OCI-LY3 (cell line): Measurements from ENCODE around the gene CADM2.

Experiments
- EZH2phosphoT487 ChIP-seq: fragments of 200-600 bp; shearing (Covaris generic); IDR thresholded peaks from 2 replicates; pipeline ENCODE4 v1.6.1; 2018; ENCODE audit warnings: antibody characterized with exemption, mixed run types, low read depth
- TF ChIP-seq, protein P1 (sequence below): fragments of 200-600, 300-600 bp; sonication (generic); IDR thresholded peaks from 2 replicates; pipeline ENCODE4 v1.5.1; 2014; ENCODE audit warnings: antibody characterized with exemption, low read length, low read depth

DNA sequence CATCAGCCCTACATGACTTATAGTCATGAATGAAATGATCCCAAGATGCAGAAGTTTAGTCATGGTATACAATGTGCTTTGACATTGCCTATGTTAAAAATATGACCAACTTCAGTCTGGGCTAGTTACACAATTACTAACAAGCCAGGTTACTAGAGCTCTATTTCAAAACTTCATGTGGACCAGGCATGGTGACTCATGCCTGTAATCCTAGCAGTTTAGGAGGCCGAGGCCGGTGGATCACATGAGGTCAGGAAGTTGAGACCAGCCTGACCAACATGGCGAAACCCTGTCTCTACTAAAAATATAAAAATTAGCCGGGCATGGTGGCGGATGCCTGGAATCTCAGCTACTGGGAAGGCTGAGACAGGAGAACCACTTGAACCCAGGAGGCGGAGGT is 613.0 kb downstream of the CADM2 start:
- TF ChIP-seq, protein P1, sequence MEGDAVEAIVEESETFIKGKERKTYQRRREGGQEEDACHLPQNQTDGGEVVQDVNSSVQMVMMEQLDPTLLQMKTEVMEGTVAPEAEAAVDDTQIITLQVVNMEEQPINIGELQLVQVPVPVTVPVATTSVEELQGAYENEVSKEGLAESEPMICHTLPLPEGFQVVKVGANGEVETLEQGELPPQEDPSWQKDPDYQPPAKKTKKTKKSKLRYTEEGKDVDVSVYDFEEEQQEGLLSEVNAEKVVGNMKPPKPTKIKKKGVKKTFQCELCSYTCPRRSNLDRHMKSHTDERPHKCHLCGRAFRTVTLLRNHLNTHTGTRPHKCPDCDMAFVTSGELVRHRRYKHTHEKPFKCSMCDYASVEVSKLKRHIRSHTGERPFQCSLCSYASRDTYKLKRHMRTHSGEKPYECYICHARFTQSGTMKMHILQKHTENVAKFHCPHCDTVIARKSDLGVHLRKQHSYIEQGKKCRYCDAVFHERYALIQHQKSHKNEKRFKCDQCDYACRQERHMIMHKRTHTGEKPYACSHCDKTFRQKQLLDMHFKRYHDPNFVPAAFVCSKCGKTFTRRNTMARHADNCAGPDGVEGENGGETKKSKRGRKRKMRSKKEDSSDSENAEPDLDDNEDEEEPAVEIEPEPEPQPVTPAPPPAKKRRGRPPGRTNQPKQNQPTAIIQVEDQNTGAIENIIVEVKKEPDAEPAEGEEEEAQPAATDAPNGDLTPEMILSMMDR = no peak
- TF ChIP-seq EZH2phosphoT487 = no peak
